Endothelial cell (in vitro differentiated cells): ENCODE data around the gene ZNF326. TPM values are rescaled to one million over a fixed set of nuclear protein-coding genes. Genes with fewer than 3 reads are reported as not detected.

ENCODE experiments used
- DNase-seq: peaks from one replicate; pipeline ENCODE4 v3.0.0; 2021; ENCODE audit warnings: low spot score
- H3K27ac Mint-ChIP-seq: one replicate; pipeline ENCODE4 v1.8.0; 2021; ENCODE audit warnings: mixed read lengths, inconsistent platforms; ENCODE audit not compliant: unreplicated experiment
- H3K27me3 Mint-ChIP-seq: one replicate; pipeline ENCODE4 v1.8.0; 2021; ENCODE audit warnings: mild to moderate bottlenecking, moderate library complexity, mixed read lengths, inconsistent platforms; ENCODE audit not compliant: unreplicated experiment
- H3K36me3 Mint-ChIP-seq: one replicate; pipeline ENCODE4 v1.8.0; 2021; ENCODE audit warnings: mild to moderate bottlenecking, low read depth, mixed read lengths, inconsistent platforms; ENCODE audit not compliant: unreplicated experiment
- H3K4me1 Mint-ChIP-seq: one replicate; pipeline ENCODE4 v1.8.0; 2021; ENCODE audit warnings: mild to moderate bottlenecking, mixed read lengths, inconsistent platforms; ENCODE audit not compliant: unreplicated experiment
- H3K4me3 Mint-ChIP-seq: one replicate; pipeline ENCODE4 v1.8.0; 2021; ENCODE audit warnings: mild to moderate bottlenecking, mixed read lengths, inconsistent platforms; ENCODE audit not compliant: unreplicated experiment
- H3K9me3 Mint-ChIP-seq: one replicate; pipeline ENCODE4 v1.8.0; 2021; ENCODE audit warnings: mixed read lengths, inconsistent platforms; ENCODE audit not compliant: unreplicated experiment
- total RNA-seq: library from RNA; stranded (reverse); fragmentation: NEBNext Ultra II Directional; extraction: Animal tissue kit (Norgen Biotek cat#: 25700); gene quantifications from one replicate; pipeline ENCODE4 v1.2.1, GENCODE V29; 2021; ENCODE audit not compliant: unreplicated experiment
- TF ChIP-seq, protein P1 (sequence below): fragments of 200-600 bp; sonication (generic); IDR thresholded peaks from one replicate; pipeline ENCODE4 v1.5.0; 2021; ENCODE audit warnings: antibody characterized with exemption; ENCODE audit not compliant: unreplicated experiment

ZNF326 gene
- total RNA-seq, 1 donor from 2014 or later: 36.5 TPM

DNA sequence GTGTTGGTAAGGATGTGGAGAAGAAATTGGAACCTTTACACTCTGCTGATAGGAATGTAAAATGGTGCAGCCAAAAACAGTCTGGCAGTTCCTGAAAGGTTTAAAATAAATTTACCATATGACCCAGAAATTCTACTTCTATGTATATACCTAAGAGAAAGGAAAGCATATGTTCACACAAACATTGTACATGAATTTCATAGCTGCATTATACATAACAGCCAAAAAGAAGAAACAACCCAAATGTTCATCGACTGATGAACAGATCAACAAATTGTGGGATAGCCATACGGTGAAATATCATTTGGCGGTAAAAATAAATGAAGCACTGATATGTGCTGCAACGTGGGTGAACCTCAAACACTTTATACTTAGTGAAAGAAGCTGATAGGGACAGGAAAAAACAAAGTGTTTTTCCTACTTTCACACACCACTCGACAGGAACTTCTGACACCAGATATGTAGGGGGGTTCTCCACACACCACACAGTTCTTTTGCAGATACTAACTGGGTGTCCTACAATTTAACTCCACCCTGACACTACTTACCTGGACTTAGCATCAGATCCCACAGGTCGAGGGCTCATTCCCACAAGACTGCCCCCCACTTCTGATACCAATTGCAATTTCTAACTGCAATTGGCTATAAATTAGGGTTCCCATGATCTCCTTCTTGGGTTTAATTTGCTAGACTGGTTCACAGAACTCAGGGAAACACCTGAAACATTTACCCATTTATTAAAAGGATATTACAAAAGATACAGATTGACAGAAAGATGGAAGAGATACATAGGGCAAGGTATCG, 35.9 kb upstream of the ZNF326 start:
- Mint-ChIP-seq H3K36me3 (peaks cover 4% of the 10 kb centered on the region), H3K27me3 (no peaks in the 10 kb centered on the region), H3K9me3 (no peaks in the 10 kb centered on the region), H3K4me1 (no peaks in the 10 kb centered on the region), H3K4me3 (no peak overlapping the region), H3K27ac (no peak overlapping the region)
- TF ChIP-seq, protein P1, sequence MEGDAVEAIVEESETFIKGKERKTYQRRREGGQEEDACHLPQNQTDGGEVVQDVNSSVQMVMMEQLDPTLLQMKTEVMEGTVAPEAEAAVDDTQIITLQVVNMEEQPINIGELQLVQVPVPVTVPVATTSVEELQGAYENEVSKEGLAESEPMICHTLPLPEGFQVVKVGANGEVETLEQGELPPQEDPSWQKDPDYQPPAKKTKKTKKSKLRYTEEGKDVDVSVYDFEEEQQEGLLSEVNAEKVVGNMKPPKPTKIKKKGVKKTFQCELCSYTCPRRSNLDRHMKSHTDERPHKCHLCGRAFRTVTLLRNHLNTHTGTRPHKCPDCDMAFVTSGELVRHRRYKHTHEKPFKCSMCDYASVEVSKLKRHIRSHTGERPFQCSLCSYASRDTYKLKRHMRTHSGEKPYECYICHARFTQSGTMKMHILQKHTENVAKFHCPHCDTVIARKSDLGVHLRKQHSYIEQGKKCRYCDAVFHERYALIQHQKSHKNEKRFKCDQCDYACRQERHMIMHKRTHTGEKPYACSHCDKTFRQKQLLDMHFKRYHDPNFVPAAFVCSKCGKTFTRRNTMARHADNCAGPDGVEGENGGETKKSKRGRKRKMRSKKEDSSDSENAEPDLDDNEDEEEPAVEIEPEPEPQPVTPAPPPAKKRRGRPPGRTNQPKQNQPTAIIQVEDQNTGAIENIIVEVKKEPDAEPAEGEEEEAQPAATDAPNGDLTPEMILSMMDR: no peak
- DNase-seq: no peak

DNA sequence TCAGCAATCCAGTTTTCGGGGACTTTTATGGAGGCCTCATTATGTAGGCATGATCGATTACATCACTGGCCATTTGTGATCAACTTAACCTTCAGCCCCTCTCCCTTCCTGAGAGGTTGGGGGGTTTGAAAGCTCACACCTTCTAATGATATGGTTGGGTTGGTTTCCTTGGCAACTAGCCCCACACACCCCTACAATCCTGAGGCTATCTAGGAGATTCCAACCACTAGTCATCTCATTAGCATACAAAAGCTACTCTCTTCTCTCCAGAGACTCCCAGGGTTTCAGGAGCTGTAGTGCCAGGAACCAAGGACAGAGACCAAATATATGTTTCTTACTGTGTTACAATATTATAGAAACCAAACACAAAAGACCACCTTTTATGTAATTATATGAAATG, 35.2 kb upstream of the ZNF326 start:
- Mint-ChIP-seq H3K4me1 (no peaks in the 10 kb centered on the region), H3K27me3 (no peaks in the 10 kb centered on the region), H3K27ac (no peak overlapping the region), H3K9me3 (no peaks in the 10 kb centered on the region), H3K4me3 (no peak overlapping the region), H3K36me3 (peaks cover 4% of the 10 kb centered on the region)
- TF ChIP-seq, protein P1: no peak
- DNase-seq: no peak

DNA sequence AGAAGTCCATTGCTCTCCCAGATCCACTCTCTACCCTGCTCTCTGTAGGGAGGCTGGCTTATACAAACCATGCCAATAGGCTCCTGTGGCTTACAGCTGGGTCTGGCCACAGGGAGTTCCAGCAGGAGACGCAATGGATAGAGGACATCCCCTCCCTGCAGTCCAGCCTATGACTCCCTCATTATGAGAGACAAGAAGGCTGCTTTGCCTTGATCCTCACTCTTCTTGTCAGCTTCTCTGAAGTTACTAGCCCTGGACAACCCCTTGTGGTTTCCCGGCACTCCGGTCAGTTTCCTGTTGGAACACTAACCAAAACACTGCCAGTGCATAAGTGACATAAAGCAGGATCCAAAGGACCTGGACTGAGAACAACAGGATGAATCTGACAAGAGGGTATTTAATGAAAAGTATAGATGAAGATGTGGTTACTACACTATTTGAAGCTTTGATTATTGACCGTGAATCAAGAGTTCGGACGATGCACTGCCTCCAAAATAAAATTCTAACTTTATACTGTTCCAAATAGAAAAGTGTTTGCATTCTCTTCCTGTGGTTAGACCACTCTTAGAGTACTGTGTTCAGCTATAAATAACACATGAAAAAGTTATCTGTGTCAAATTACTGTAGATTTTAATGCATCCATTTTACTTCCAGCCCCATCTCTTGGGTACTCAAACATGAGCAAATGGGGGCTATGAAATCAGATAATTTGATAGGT, 32.7 kb upstream of the ZNF326 start:
- TF ChIP-seq, protein P1: no peak
- H3K4me3 Mint-ChIP-seq: no peak overlapping the region
- no peak for DNase-seq

DNA sequence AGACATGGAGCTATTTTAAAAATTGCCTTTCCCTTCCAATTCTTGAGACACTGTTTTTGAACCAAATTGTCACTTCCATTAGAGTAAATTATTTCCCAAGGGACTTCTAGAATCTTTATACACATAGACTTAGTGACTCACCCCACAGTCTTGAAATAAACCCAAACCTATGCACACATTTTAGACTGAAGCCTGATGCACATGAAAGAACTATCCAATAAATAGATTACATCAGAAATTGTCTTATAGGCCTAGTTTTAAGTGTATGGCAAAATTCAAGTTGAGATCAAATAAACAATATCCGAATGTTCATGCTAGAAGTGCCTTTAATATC, 32.2 kb upstream of the ZNF326 start:
- no peak for DNase-seq
- H3K4me1 Mint-ChIP-seq: no peaks in the 10 kb centered on the region
- TF ChIP-seq, protein P1: no peak
- H3K36me3 Mint-ChIP-seq: peaks cover 7% of the 10 kb centered on the region
- H3K4me3 Mint-ChIP-seq: no peak overlapping the region
- H3K27ac Mint-ChIP-seq: no peak overlapping the region
- no peaks in the 10 kb centered on the region for H3K27me3 Mint-ChIP-seq
- no peaks in the 10 kb centered on the region for H3K9me3 Mint-ChIP-seq

More for the DNA sequence above, 32.7 kb upstream of the ZNF326 start:
- no peaks in the 10 kb centered on the region for H3K9me3 Mint-ChIP-seq
- no peak overlapping the region for H3K27ac Mint-ChIP-seq
- peaks cover 7% of the 10 kb centered on the region for H3K36me3 Mint-ChIP-seq
- H3K4me1 Mint-ChIP-seq: no peaks in the 10 kb centered on the region
- H3K27me3 Mint-ChIP-seq: no peaks in the 10 kb centered on the region

DNA sequence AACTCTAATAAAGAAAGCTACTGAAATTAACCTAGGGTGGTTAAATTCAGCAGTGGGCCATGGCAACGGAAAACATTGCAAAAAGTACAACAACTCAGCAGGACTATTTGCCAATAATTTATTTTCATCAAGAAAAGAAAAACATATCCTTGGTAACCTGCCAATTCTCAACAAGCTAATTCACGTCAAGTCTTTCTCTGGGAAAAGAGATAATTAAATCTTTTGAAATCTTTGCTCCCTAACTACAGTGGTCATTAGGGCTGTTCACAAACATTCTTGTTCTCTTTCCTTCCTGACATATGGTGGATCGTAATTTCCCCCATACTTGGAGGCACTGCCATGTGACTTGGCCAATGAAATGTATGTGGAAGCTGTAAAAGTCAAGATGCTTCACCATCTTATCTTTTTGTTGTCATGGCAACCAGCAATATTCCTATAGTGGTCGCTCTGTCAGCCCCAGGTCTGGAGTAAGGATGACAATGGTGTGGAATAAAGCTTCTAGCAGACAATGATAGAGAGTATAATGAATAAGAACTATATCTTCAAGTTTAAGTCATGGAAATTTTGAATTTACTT, 29.6 kb upstream of the ZNF326 start:
- TF ChIP-seq, protein P1: no peak
- no peak for DNase-seq
- Mint-ChIP-seq H3K27me3 (no peaks in the 10 kb centered on the region), H3K27ac (no peak overlapping the region), H3K4me1 (no peaks in the 10 kb centered on the region), H3K4me3 (no peak overlapping the region), H3K9me3 (no peaks in the 10 kb centered on the region), H3K36me3 (peaks cover 3% of the 10 kb centered on the region)
